GM10248 (cell line): Measurements from ENCODE around the gene EIF3A.

ENCODE experiments used
- CTCF ChIA-PET: fragments of 300-600 bp; sonication (Branson Sonifier 250); formaldehyde crosslinking; extraction: SDS; loops from one replicate; lab custom pipeline; 2021; ENCODE audit warnings: antibody characterized with exemption; lab: Yijun Ruan, JAX
- POLR2A ChIA-PET: fragments of 350-650 bp; sonication (Branson Sonifier 250); formaldehyde crosslinking; extraction: SDS; loops from one replicate; lab custom pipeline; 2020; ENCODE audit warnings: antibody characterized with exemption; lab: Yijun Ruan, JAX
- DNase-seq: peaks from one replicate; pipeline ENCODE4 v3.0.0; 2012; ENCODE audit errors: extremely low spot score
- CTCF ChIP-seq: IDR thresholded peaks from 2 replicates; pipeline ENCODE4 v1.5.1; 2012; ENCODE audit warnings: mild to moderate bottlenecking, low read depth; ENCODE audit errors: extremely low read depth, missing control alignments, control extremely low read depth

The EIF3A gene

DNA sequence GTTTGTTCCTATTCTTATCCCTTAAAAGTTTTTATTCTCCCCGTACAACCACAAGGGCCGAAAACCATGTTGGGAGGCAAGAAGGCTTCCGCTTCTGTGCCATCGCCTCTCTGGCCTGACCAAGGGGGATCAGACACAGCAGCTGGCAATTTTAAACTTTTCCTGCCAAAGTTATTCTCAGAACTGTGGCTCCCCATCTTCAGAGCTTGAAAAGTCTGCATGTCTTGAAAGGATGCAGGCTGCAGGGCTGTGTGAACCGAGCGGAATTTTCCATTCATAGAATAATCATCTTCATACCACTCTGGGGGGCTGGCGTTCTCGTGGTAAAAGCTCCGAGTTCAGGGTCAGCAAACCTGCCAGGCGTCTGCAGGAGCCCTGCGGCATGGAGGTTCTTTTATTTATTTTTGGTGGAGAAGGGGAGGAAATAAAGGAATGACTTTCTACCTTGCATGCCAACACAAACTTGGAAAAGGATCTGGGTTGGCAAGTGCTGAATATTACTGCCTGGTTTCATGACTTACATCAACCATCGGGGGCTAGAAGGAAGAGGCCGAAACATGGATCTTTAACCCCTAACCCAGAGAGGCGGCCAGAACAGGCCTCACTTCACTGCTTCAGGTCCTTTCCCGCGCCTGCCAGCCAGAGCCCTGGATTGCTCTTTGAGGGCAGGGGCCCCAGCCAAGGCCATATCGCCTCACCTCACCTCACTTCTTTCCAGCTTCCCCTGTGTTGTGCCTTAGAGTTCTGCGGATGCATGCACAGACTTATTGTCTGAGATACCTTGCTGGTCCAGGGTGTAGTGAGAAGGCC, 54.1 kb downstream of the EIF3A start:
- TF ChIP-seq CTCF = no peak
- ChIA-PET POLR2A (no interaction called here), CTCF (no interaction called here)
- no peak for DNase-seq

DNA sequence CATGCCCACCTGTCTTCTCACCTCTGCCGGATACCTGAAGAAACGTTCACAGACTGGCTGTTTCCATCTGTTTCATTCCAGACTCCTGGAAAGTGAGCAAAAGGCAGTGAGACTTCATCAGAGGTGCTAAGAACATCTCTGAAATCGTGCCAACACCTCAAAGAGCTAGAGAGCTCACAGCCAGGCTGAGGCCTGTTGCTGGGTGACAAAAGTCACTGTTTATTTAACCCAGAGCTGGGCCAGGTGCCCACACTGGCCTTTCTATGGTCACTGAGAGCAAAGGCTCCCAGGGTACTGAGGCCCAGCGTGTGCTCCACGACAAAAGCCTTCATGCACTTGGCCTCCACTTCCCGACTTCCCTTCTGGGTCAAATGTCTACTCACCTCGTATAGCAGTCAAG, 54.8 kb downstream of the EIF3A start:
- POLR2A ChIA-PET = no interaction called here
- no peak for DNase-seq
- CTCF ChIA-PET = interaction anchor here (1.1 kb wide), 1 partner anchor 457 kb away, joined by 4 read pairs; no protein-coding TSS in a partner anchor
- TF ChIP-seq CTCF = no peak

DNA sequence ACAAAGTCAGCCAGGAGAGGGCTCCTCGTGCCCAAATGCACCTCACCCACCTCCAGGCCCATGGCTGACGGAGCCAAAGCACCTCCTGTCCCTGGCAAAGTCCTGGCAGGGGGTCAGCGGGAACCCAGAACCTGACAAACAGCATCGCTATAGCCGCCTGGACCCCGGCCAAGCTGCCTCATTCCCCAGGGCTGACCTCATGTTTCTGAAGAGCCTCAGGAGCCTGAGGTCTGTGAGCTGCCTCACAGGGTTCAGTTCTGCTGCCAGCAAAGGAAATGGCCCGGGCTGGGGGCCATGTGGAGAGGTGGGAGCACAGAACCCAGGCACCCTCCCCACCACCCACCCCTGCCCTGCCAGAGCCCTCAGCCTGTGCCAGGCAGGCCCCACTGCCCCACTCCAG, 55.3 kb downstream of the EIF3A start:
- no peak for DNase-seq
- TF ChIP-seq CTCF = peak; percentile 14
- ChIA-PET POLR2A (no interaction called here), CTCF (interaction anchor here (1.1 kb wide), 1 partner anchor 456 kb away, joined by 4 read pairs; no protein-coding TSS in a partner anchor)

GRCh38 chr10:119024882-119025281, 55.7 kb downstream of the EIF3A start:
- POLR2A ChIA-PET = no interaction called here
- DNase-seq = no peak
- TF ChIP-seq CTCF = no peak
- CTCF ChIA-PET = interaction anchor here (1.1 kb wide), 1 partner anchor 456 kb away, joined by 4 read pairs; no protein-coding TSS in a partner anchor

- no peak for TF ChIP-seq CTCF
- POLR2A ChIA-PET = interaction anchor here (0.6 kb wide), 1 partner anchor 304 kb away, joined by 4 read pairs; no protein-coding TSS in a partner anchor
- CTCF ChIA-PET = interaction anchor here (1.6 kb wide), 1 partner anchor 19 kb away, joined by 6 read pairs; no protein-coding TSS in a partner anchor
Observed at GRCh38 chr10:119023553-119023868, 57.1 kb downstream of the EIF3A start.

DNA sequence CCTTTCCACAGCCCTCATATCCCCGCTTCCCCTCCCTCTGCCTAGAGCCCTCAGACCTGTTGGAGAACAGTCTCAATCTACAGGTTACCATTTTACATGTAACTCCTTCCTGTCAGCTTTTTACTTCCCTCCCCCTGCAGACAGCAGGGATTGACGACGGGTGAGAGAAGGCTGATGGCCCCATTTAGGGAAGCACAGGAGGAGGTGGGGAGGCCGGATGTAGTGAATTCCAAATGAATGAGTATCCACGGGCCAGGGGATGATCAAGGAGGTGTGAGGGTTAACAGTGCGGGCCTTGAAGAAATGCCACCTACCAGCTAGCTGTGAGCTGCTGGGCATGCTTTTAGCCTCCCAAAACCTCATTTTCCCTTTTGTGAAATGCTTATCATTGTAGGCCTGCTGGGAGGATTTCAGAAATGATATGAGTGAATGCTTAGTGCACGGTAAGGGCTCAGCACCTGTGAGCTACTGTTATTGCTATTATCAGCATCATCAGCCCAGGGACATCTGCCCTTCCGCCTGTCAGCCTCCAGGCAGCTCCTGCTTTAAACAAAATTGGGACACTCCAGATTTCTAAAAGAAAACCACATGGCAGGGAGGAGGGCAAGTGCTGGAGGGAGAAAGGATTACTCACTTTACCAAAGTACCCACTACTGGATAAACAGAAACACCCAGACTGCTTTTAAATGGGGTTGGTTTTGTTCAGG, 57.6 kb downstream of the EIF3A start:
- DNase-seq = no peak
- TF ChIP-seq CTCF = no peak
- POLR2A ChIA-PET = interaction anchor here (0.6 kb wide), 1 partner anchor 303 kb away, joined by 4 read pairs; no protein-coding TSS in a partner anchor
- CTCF ChIA-PET = interaction anchor here (1.6 kb wide), 1 partner anchor 19 kb away, joined by 6 read pairs; no protein-coding TSS in a partner anchor

More at GRCh38 chr10:119023553-119023868, 57.1 kb downstream of the EIF3A start:
- no peak for DNase-seq
